GM13976 (cell line): Measurements from ENCODE around the gene GRIP1.

Experiments used
- DNase-seq: peaks from one replicate; pipeline ENCODE4 v3.0.0; 2012; ENCODE audit warnings: low spot score
- in situ Hi-C: fragments of 300-500 bp; cut with MboI; formaldehyde crosslinking; loops from one replicate; pipeline ENCODE4 v1.12.0; 2022; ENCODE audit warnings: low sequenced_read_pairs, mixed read lengths, inconsistent platforms; ENCODE audit not compliant: unreplicated experiment
- TF ChIP-seq, protein P1 (sequence below): IDR thresholded peaks from 2 replicates; pipeline ENCODE4 v1.5.1; 2012; ENCODE audit warnings: borderline replicate concordance, mild to moderate bottlenecking; ENCODE audit not compliant: insufficient read depth; ENCODE audit errors: extremely low read depth, missing control alignments, control extremely low read depth

Gene GRIP1

DNA sequence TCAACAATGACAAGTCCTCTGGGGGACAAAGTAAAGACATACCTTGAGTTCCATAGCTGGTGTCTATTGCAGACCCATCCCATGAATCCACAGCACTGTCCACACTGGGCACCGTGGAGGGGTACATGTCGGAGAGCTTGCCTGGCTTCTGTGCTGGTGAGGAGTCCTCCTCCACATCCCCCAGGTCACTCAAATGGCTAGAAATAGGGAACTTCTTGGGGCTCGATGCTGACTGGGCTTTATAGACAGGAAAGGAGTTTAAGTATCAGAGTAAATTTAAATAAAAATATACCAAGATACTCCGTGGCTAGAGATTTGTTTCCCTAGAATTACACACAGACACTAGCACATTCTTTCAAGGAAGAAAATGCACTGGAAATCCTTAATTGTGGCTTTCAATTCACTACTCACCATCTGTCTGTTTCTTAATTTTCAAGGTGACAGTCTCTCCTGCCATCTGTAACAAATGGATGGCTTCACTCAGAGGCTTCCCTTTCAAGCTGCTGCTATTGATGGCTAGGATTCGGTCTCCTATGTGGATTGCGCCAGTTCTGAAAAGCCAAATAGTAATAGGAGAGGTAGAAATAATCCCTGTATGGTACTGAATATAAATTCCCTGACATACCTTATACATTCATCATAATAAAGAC, 286.5 kb downstream of the GRIP1 start:
- TF ChIP-seq, protein P1, sequence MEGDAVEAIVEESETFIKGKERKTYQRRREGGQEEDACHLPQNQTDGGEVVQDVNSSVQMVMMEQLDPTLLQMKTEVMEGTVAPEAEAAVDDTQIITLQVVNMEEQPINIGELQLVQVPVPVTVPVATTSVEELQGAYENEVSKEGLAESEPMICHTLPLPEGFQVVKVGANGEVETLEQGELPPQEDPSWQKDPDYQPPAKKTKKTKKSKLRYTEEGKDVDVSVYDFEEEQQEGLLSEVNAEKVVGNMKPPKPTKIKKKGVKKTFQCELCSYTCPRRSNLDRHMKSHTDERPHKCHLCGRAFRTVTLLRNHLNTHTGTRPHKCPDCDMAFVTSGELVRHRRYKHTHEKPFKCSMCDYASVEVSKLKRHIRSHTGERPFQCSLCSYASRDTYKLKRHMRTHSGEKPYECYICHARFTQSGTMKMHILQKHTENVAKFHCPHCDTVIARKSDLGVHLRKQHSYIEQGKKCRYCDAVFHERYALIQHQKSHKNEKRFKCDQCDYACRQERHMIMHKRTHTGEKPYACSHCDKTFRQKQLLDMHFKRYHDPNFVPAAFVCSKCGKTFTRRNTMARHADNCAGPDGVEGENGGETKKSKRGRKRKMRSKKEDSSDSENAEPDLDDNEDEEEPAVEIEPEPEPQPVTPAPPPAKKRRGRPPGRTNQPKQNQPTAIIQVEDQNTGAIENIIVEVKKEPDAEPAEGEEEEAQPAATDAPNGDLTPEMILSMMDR = no peak
- in situ Hi-C loops = no loop called here
- DNase-seq = no peak

DNA sequence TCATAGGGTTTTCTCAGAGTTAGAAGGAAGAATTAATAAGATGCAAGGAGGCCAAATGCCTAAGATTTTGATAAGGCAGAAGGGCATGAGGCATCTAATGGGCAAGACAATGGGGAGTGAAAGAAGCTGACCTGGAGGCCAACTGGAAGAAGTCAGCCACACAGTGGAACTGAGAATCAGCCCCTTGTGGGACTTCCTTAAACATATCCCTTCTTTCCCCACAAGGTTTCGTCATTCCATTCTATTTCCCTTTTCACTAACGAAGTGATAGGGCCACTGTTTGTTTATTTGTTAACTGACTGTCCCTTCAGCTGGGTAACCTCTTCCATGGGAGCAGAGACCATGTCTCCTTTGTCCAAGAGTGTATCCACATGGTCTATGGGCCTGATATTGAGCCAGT, 290.4 kb downstream of the GRIP1 start:
- no peak for DNase-seq
- TF ChIP-seq, protein P1 = no peak
- in situ Hi-C loops = no loop called here

DNA sequence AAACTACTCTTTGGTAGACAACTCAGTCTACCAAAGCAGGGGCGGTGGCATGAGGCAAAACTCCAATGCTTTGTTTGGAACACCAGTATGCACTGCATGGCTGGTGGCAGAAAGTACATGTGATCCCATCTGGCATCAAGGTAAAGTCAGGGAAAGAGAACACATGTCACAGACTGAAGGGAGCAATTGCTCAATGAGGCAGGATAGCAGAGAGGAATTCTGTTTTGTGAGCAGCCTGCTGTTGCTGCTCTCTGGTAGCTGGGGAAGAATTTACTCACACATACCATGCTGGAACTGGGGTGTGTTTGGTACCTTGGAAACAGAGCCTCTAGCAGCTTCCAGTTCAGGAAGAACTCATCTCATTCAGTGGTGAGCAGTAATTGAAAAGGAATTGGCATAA, 291.8 kb downstream of the GRIP1 start:
- in situ Hi-C loops = no loop called here
- TF ChIP-seq, protein P1 = no peak
- no peak for DNase-seq

DNA sequence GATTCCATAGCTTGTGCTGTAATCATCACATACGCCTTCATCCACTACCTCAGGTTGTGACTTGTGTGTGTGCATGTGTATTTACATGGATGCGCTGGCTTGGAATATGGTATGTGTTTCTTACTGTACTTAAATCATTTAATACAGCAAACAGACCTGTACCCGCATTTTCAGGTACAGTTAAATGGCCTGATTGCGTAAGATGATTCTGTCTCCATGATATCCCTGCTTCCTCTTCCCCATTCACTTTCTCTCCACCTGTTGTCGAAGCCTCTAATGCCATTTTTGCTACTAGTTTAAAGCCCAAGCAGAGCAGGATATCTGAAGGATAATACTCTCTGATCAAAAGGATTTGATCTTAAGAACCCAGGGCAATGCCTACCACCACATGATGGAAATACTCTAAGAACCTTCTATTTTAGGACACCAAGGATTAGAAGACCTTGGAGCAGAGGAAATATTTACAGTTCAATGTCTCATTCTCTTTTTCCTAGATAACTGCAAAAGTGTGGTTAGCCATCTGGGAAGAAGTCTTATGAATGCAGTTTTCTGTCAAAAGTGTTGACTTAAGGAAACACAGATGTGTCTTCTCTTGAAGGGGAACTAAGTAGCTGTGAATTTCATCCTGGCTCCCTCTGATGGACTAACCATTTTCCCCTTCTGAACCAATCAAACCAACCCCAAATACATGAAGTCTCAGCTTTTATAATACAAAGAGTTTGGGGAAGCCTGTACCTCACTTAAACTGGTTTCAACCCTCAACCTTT, 297.9 kb downstream of the GRIP1 start:
- TF ChIP-seq, protein P1 = no peak
- in situ Hi-C loops = no loop called here
- no peak for DNase-seq

DNA sequence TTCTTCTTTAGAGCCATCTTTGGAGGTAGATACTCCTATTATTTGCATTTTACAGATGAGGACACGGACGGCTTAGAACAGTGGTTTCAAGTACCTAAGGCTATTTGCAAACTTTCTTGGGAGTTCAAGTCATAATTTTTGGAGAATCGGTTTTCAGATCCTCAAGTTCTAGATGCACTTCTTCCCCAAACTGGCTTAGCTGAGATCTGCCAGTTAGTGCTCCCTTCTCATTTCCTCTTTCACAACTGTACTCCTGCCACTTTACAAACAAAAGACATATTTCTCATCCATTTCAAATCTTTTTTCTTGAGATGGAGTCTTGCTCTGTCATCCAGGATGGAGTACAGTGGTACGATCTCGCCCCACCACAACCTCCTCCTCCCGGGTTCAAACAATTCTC, 299.3 kb downstream of the GRIP1 start:
- in situ Hi-C loops = no loop called here
- DNase-seq = no peak

DNA sequence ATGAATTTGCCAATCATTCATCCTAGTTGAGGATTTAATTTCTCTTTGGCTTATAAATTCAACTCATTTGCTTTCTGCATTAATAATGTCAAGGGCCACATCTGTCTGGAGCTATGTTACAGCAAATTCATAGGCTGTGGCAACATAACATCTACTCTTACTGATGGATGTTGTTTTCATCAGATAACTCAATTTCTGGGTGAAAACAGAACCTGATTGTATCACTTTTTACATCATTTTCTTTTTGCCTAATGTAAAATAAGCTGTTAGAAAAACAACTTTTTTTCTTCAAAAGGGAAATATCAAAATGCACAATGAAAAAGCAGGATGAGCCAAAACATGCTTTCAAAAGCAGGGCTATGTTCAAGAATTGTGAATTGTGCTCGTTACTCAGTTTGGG, 303.3 kb downstream of the GRIP1 start:
- no peak for DNase-seq
- in situ Hi-C loops = no loop called here
- TF ChIP-seq, protein P1 = no peak

More for the DNA sequence above, 299.3 kb downstream of the GRIP1 start:
- TF ChIP-seq, protein P1 = no peak

DNA sequence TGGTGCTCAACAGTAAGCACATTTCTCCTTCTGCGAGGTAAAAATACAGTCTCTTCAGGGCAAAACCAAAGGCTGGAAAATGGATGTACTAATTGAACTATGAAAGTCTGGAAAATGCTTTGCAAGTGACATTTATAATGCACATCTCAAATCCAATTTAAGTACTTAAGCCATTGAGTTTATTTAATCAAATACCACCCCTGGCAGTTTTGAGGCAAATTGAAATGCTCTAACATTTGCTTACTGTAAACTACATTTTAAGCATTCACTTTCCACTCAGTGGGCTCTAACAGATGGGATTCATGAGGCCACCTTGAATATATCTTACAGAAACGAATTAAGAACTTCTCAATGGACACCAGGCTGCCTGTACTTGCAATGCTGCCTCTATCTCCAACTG, 306.9 kb downstream of the GRIP1 start:
- in situ Hi-C loops = no loop called here
- no peak for DNase-seq
- TF ChIP-seq, protein P1 = no peak
